Neural cell (in vitro differentiated cells): ENCODE results near the gene TRMT2A.

Experiments used
- EP300 ChIP-seq: fragments of 450-650 bp; conservative IDR thresholded peaks from 2 replicates; pipeline ENCODE4 v1.6.1; 2014; ENCODE audit warnings: antibody characterized with exemption, mild to moderate bottlenecking, moderate library complexity; ENCODE audit not compliant: poor library complexity, severe bottlenecking
- EZH2 ChIP-seq: fragments of 200-600, 300-800 bp; shearing (Covaris generic), sonication (generic); IDR thresholded peaks from 2 replicates; pipeline ENCODE4 v1.6.1; 2014; ENCODE audit warnings: antibody characterized with exemption, low read length, borderline replicate concordance, mild to moderate bottlenecking; ENCODE audit not compliant: insufficient read depth, poor library complexity, severe bottlenecking
- MXI1 ChIP-seq: fragments of 450-650 bp; conservative IDR thresholded peaks from 2 replicates; pipeline ENCODE4 v1.6.1; 2014; ENCODE audit warnings: antibody characterized with exemption, mild to moderate bottlenecking; ENCODE audit not compliant: poor library complexity, severe bottlenecking
- POLR2AphosphoS5 ChIP-seq: IDR thresholded peaks from 2 replicates; pipeline ENCODE4 v1.6.1; 2012
- RAD21 ChIP-seq: fragments of 450-650 bp; conservative IDR thresholded peaks from 2 replicates; pipeline ENCODE4 v1.6.1; 2014; ENCODE audit warnings: antibody characterized with exemption, mild to moderate bottlenecking, moderate library complexity
- SMC3 ChIP-seq: fragments of 450-650 bp; conservative IDR thresholded peaks from 2 replicates; pipeline ENCODE4 v1.6.1; 2014; ENCODE audit warnings: antibody characterized with exemption, mild to moderate bottlenecking, moderate library complexity; ENCODE audit not compliant: poor library complexity
- TAF1 ChIP-seq: IDR thresholded peaks from 2 replicates; pipeline ENCODE4 v1.6.1; 2012; ENCODE audit warnings: low read depth
- TF ChIP-seq, protein P1 (sequence below): fragments of 450-650 bp; IDR thresholded peaks from 2 replicates; pipeline ENCODE4 v1.5.1; 2014; ENCODE audit warnings: antibody characterized with exemption, mild to moderate bottlenecking, moderate library complexity; ENCODE audit not compliant: poor library complexity, severe bottlenecking
- TF ChIP-seq, protein P2 (sequence below): IDR thresholded peaks from 2 replicates; pipeline ENCODE4 v1.6.1; 2012; ENCODE audit warnings: borderline replicate concordance

DNA sequence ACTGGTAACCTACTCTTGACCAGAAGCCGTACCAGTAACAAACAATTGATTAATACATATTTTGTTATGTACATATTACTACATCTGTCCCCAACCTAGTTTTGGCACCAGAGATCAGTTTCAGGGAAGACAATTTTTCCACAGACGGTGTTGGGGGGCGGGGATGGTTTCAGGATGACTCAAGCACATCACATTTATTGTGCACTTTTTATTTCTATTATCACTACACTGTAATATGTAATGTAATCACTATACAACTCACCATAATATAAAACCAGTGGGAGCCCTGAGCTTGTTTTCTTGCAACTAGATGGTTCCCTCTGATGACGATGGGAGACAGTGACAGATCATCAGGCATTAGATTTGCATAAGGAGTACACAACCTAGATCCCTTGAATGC is 21.5 kb downstream of the TRMT2A start:
- TF ChIP-seq, protein P1, sequence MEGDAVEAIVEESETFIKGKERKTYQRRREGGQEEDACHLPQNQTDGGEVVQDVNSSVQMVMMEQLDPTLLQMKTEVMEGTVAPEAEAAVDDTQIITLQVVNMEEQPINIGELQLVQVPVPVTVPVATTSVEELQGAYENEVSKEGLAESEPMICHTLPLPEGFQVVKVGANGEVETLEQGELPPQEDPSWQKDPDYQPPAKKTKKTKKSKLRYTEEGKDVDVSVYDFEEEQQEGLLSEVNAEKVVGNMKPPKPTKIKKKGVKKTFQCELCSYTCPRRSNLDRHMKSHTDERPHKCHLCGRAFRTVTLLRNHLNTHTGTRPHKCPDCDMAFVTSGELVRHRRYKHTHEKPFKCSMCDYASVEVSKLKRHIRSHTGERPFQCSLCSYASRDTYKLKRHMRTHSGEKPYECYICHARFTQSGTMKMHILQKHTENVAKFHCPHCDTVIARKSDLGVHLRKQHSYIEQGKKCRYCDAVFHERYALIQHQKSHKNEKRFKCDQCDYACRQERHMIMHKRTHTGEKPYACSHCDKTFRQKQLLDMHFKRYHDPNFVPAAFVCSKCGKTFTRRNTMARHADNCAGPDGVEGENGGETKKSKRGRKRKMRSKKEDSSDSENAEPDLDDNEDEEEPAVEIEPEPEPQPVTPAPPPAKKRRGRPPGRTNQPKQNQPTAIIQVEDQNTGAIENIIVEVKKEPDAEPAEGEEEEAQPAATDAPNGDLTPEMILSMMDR: no peak
- no peak for TF ChIP-seq RAD21
- TF ChIP-seq, protein P2, sequence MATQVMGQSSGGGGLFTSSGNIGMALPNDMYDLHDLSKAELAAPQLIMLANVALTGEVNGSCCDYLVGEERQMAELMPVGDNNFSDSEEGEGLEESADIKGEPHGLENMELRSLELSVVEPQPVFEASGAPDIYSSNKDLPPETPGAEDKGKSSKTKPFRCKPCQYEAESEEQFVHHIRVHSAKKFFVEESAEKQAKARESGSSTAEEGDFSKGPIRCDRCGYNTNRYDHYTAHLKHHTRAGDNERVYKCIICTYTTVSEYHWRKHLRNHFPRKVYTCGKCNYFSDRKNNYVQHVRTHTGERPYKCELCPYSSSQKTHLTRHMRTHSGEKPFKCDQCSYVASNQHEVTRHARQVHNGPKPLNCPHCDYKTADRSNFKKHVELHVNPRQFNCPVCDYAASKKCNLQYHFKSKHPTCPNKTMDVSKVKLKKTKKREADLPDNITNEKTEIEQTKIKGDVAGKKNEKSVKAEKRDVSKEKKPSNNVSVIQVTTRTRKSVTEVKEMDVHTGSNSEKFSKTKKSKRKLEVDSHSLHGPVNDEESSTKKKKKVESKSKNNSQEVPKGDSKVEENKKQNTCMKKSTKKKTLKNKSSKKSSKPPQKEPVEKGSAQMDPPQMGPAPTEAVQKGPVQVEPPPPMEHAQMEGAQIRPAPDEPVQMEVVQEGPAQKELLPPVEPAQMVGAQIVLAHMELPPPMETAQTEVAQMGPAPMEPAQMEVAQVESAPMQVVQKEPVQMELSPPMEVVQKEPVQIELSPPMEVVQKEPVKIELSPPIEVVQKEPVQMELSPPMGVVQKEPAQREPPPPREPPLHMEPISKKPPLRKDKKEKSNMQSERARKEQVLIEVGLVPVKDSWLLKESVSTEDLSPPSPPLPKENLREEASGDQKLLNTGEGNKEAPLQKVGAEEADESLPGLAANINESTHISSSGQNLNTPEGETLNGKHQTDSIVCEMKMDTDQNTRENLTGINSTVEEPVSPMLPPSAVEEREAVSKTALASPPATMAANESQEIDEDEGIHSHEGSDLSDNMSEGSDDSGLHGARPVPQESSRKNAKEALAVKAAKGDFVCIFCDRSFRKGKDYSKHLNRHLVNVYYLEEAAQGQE: no peak
- no peak for TF ChIP-seq POLR2AphosphoS5
- no peak for TF ChIP-seq TAF1
- TF ChIP-seq EZH2: no peak
- TF ChIP-seq EP300: no peak
- TF ChIP-seq SMC3: no peak
- TF ChIP-seq MXI1: no peak
